HG03521 (cell line): Measurements from ENCODE around the gene PCDHGB7.
A peak's percentile ranks its signal among the peaks of the same experiment; 100 is the strongest.
"Not testable (repeated sequence)": the region's sequence is repeated elsewhere in the genome, so short reads cannot be mapped to it uniquely, and the experiment has no call there.

Experiments used
- ATAC-seq: cut with Tn5 transposase; IDR thresholded peaks from one replicate; pipeline ENCODE4 v1.9.1; 2021; ENCODE audit warnings: mild to moderate bottlenecking, moderate library complexity; ENCODE audit not compliant: unreplicated experiment

The PCDHGB7 gene

GRCh38 chr5:141417494-141418172 is at the start of gene PCDHGB7:
TSS of gene PCDHGB7 (plus strand) at chr5:141417677. CDS start at chr5:141417860, 183 bp downstream.
- peak; percentile 57 for ATAC-seq

DNA sequence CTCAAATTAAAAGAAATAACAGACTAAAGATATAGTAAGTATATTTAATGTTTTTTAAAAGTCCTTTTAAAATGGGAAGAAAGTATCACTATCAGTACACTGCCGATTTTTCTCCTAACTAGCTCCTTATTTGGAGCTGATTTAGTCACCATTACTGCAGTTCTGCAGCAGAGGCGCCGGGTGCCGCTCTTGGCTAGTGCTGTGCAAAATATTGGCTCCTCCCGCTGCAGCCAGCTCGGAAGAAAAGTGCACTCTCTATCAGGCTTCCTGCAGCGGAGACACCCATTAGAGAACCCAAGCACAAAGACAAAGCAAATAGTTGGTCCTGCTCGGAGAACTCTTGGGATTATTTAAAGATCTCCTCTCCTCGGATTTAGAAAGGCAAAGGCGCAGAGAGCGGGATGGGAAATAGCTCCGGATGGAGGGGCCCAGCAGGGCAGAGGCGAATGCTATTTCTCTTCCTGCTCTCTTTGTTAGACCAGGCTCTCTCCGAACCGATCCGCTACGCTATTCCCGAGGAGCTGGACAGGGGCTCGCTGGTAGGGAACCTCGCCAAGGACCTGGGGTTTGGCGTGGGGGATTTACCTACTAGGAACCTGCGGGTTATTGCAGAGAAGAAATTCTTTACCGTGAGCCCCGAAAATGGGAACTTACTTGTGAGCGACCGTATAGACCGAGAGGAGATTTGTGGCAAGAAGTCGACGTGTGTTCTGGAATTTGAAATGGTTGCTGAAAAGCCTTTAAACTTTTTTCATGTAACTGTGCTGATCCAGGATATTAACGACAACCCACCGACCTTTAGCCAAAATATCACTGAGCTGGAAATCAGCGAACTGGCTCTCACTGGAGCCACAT is 47.3 kb upstream of the PCDHGB7 start, which contains the start of gene PCDHGB3:
Gene PCDHGB3 (plus strand): TSS at position 249 of the 855 bp plus-strand sequence. CDS start 153 bp downstream, at position 402.
- peak; percentile 67 for ATAC-seq

- ATAC-seq: no peak
Observed at GRCh38 chr5:141371572-141372475, 45.7 kb upstream of the PCDHGB7 start.

DNA sequence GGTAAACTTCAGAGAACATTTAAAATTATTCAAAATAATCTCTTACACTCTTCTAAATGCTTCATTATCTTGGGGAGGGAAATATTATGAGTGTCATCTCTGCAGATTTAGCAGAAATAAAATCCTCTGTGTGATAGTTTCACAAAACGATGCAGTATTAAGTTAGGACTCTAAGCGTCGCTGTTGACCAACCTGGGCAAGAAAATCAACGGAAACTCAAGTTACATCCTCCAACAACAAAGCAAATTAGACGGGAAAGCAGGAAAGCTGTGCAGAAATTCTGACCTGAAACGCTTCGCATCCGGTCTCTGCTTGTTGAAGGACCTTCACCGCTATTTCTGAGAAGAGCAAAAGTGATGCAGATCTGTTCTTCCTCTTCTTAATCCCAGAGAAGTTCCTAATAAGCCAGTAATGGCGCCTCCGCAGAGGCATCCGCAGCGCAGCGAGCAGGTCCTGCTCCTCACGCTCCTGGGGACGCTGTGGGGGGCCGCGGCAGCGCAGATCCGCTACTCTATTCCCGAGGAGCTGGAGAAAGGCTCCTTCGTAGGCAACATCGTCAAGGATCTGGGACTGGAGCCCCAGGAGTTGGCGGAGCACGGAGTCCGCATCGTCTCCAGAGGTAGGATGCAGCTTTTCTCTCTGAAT is 43.7 kb upstream of the PCDHGB7 start, which contains the start of gene PCDHGA6:
Gene PCDHGA6 (plus strand): TSS at position 219 of the 645 bp plus-strand sequence. CDS start 193 bp downstream, at position 412.
- no peak for ATAC-seq

DNA sequence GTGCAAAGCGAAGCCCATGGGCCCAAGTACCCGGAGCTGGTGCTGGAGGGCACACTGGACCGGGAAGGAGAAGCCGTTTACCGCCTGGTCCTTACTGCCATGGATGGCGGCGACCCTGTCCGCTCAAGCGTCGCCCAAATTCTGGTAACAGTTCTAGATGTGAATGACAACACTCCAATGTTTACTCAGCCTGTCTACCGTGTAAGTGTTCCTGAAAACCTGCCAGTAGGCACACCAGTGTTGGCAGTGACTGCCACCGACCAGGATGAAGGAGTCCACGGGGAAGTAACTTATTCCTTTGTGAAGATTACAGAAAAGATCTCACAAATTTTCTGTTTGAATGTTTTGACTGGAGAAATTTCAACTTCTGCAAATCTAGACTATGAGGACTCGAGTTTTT is 42.9 kb upstream of the PCDHGB7 start:
- ATAC-seq: no peak

DNA sequence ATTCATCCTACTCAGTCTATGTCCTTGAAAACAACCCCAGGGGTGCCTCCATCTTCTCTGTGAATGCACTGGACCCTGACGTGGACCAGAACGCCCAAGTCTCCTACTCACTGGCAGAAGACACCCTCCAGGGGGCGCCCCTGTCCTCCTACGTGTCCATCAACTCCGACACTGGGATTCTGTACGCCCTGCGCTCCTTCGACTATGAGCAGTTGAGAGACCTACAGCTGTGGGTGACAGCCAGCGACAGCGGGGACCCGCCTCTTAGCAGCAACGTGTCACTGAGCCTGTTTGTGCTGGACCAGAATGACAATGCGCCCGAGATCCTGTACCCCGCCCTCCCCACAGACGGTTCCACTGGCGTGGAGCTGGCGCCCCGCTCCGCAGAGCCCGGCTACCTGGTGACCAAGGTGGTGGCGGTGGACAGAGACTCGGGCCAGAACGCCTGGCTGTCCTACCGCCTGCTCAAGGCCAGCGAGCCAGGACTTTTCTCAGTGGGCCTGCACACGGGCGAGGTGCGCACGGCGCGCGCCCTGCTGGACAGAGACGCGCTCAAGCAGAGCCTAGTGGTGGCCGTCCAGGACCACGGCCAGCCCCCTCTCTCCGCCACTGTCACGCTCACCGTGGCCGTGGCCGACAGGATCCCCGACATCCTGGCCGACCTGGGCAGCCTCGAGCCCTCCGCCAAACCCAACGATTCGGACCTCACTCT is 41.9 kb upstream of the PCDHGB7 start:
- not testable (repeated sequence) for ATAC-seq

GRCh38 chr5:141382469-141383294 is 34.8 kb upstream of the PCDHGB7 start, which contains the start of gene PCDHGA7:
TSS of gene PCDHGA7 (plus strand) at chr5:141382742. CDS start at chr5:141382900, 158 bp downstream.
- no peak for ATAC-seq

DNA sequence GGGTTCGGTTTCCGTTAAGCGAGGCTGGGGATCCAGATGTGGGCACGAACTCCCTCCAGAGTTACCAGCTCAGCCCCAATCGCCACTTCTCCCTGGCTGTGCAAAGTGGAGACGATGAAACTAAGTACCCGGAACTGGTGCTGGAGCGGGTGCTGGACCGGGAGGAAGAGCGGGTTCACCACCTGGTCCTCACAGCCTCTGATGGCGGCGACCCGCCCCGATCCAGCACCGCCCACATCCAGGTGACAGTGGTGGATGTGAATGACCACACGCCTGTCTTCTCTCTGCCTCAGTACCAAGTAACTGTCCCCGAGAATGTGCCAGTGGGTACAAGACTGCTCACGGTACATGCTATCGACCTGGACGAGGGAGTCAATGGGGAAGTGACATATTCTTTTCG is 34.1 kb upstream of the PCDHGB7 start:
- ATAC-seq: no peak

DNA sequence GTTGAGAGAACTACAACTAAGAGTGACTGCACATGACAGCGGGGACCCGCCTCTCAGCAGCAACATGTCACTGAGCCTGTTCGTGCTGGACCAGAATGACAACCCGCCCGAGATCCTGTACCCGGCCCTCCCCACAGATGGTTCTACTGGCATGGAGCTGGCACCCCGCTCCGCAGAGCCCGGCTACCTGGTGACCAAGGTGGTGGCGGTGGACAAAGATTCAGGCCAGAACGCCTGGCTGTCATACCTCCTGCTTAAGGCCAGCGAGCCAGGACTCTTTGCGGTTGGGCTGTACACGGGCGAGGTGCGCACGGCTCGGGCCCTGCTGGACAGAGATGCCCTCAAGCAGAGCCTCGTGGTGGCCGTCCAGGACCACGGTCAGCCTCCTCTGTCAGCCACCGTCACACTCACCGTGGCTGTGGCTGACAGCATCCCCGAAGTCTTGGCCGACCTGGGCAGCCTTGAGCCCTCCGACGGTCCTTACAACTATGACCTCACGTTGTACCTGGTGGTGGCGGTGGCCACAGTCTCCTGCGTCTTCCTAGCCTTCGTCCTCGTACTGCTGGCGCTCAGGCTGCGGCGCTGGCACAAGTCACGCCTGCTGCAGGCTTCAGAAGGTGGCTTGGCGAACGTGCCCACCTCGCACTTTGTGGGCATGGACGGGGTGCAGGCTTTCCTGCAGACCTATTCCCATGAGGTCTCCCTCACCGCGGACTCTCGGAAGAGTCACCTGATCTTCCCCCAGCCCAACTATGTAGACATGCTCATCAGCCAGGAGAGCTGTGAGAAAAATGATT is 32.8 kb upstream of the PCDHGB7 start:
- ATAC-seq: no peak

DNA sequence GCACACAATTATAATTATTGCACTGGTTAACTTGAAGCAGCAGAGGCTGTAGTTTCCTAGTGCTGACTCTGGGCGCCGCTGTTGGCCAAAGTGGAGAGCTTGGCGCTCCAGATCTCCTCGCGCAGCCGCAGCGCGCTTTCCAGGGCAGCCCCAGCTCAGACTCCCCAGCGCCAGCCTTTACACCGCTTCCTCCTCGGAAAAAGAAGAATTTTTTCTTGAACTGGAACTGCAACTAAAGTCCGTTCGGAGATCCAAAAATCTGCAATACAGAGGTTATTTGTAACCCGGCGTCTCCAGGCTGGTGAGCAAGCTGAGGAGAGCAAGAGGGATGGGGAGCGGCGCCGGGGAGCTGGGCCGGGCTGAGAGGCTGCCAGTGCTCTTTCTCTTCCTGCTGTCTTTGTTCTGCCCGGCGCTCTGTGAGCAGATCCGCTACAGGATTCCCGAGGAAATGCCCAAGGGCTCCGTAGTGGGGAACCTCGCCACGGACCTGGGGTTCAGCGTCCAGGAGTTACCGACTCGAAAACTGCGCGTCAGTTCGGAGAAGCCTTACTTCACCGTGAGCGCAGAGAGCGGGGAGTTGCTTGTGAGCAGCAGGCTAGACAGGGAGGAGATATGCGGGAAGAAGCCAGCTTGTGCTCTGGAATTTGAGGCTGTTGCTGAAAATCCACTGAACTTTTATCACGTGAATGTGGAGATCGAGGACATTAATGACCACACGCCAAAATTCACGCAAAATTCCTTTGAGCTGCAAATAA is 29.7 kb upstream of the PCDHGB7 start, which contains the start of gene PCDHGB4:
Gene PCDHGB4 (plus strand): TSS at position 142 of the 755 bp plus-strand sequence. CDS start 187 bp downstream, at position 329.
- peak; percentile 67 for ATAC-seq

- no peak for ATAC-seq
Observed at GRCh38 chr5:141388661-141389060, 28.8 kb upstream of the PCDHGB7 start.

GRCh38 chr5:141389153-141390042 is 28.1 kb upstream of the PCDHGB7 start:
- no peak for ATAC-seq

GRCh38 chr5:141392429-141393198 is 24.9 kb upstream of the PCDHGB7 start, which contains the start of gene PCDHGA8:
TSS of gene PCDHGA8 (plus strand) at chr5:141392633. CDS start at chr5:141392814, 181 bp downstream.
- no peak for ATAC-seq

GRCh38 chr5:141393267-141393666 is 24.2 kb upstream of the PCDHGB7 start:
- ATAC-seq: no peak
